HS-5 (cell line): ENCODE data around the gene SF3B5.
"Not testable (repeated sequence)": the region's sequence is repeated elsewhere in the genome, so short reads cannot be mapped to it uniquely, and the experiment has no call there.

ENCODE experiments used
- DNase-seq: peaks from one replicate; pipeline ENCODE4 v3.0.0-alpha.2; 2012; ENCODE audit warnings: low read depth

SF3B5 gene

DNA sequence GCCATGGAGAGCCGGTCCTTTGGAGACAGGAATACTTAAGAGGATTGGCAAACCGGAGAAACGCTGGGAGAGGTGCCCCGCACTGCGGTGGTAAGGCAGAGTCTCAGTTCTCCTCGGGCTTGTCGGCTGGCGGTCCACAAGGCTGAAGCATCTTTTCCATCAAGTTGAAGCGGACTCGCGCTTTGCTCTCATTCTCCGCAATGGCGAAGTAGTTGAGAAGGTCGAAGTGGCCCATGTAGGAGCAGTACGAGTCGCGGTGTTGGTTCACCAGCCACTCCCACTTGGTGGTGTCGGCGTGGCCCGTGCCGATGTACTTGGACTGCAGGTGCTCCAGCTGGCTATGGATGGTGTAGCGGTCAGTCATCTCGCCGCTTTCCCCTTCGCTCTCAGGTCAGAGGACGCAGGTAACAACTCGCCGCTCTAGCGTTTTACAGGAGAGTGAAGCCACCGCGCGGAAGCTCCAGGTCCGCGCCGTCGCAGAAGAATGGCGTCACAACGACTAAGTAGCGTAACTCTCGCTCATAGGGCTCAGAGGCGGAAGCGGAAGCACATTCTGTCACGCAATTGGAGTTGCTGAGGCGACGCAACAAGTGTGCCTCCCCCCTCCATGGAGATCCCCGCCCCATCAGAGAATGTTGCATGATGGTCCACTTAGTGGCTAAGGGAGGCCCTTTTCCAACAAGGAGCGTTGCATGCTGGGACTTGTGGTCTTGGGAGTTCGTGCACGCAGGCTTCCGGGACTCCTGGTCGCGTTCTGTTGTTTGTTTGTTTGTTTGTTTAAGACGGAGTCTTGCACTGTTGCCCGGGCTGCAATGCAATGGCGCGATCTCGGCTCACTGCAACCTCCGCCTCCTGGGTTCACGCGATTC is at the start of gene SF3B5:
Gene SF3B5, minus strand, starts transcription at position 440 of the 869 bp plus-strand sequence. Its CDS starts 76 bp downstream, at position 364.
- DNase-seq = peak; percentile 98

DNA sequence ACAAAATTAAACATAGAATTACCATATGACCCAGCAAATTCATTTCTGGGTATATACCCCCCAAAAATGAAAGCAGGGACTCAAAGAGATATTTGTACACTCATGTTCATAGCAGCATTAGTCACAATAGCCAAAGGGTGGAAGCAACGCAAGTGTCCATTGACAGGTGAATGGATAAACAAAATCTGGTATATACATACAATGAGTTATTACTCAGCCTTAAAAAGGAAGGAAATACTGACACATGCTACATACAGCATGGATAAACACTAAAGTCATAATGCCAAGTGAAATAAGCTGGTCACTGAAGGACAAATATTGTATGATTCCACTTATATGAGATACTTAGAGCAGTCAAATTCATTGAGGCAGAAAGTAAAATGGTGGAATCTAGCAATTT is 49.6 kb upstream of the SF3B5 start:
- DNase-seq = no peak

DNA sequence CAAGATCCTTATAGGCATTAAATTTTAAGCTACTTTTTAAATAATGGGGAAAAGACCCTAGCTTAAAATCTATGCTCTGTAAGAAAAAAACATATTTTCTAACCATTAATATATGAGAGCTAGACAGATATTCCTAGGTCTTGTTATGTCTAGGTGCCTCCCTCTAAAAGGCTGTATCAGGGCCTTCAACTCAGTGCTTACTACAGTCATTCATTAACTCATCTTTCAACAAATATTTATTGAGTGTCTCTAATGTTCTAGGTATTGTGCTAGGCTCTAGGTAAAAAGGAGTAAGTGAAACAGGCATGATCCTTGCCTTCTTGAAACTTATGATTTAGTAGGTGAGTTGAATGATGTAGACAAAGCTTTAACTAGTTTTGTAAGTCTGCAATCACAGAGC is 48.5 kb upstream of the SF3B5 start:
- no peak for DNase-seq

GRCh38 chr6:144143106-144143505 is 47.7 kb upstream of the SF3B5 start:
- DNase-seq = no peak

- DNase-seq = no peak
These were observed 46.1 kb upstream of the SF3B5 start for GRCh38 chr6:144141470-144141869.

DNA sequence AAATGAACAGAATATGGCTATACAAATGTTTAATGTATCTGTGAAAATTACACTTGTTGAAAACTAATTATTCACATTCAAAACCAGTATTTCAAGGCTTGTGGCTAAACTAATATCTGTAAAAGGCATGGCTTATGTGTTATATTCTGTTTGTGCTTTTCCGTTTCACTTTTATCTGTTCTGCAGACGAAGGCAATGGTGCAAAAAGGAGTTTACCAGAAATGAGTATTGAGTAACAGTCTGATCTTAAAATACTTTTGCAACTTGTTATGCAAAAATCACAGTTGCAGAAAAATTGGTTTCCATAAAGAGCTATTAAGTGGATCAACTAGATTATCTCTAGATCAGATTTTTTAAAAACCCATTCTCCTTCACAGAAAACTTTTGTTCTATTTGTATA is 45.5 kb upstream of the SF3B5 start:
- DNase-seq = no peak

- no peak for DNase-seq
These were observed 44.4 kb upstream of the SF3B5 start for GRCh38 chr6:144139817-144140216.

GRCh38 chr6:144138542-144138941 is 43.2 kb upstream of the SF3B5 start:
- DNase-seq = no peak

DNA sequence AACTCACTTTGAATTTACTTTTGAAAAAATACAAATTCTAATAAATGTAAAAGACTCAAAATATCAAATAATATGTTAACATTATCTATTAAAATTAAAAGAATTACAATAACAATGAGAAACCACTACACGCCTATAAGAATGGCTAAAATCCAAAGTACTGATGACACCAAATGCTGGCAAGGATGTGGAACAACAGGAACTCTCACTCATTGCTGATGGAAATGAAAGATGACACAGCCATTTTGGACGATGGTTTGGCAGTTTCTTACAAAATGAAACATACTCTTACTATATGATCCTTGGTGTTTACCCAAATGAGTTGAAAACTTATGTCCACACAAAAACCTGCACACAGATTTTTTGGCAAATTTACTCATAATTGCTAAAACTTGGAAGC is 39.4 kb upstream of the SF3B5 start:
- no peak for DNase-seq

- no peak for DNase-seq
These were observed 38.8 kb upstream of the SF3B5 start for GRCh38 chr6:144134176-144134575.

- DNase-seq = no peak
These were observed 38.0 kb upstream of the SF3B5 start for GRCh38 chr6:144133225-144133821.

DNA sequence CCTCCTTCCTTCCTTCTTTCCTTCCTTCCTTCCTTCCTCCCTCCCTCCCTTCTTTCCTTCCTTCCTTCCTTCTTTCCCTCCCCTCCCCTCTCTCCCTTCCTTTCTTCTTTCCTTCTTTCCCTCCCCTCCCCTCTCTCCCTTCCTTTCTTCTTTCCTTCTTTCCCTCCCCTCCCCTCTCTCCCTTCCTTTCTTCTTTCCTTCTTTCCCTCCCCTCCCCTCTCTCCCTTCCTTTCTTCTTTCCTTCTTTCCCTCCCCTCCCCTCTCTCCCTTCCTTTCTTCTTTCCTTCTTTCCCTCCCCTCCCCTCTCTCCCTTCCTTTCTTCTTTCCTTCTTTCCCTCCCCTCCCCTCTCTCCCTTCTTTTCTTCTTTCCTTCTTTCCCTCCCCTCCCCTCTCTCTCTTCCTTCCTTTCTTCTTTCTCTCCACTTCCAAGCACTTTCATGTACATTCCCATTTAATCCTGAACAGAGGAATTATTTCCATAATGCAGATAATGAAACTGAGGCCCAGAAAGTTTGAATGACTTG is 36.9 kb upstream of the SF3B5 start:
- not testable (repeated sequence) for DNase-seq

DNA sequence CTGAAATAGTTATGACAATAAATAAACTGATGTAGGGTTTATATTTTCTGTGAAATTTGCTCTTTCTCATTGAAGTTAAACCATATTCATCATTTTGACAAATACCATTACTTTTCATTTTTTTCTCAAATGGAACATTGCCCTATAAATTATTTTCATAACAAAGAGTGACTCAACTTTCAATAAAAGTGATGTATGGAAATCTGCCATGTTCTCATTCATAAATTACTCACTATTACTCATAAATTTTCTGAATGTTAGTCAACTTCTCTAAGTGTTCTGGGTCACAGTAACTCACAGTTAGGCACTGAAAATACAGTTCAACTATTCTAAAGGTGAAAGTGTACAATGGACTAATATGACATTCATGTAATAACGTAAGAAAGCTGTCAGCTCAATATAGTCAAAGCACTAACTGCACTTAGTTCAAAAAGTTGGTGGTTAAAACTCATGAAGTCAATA is 35.9 kb upstream of the SF3B5 start:
- peak; percentile 85 for DNase-seq

GRCh38 chr6:144129469-144129868 is 34.1 kb upstream of the SF3B5 start:
- no peak for DNase-seq

- DNase-seq = no peak
These were observed 31.7 kb upstream of the SF3B5 start for GRCh38 chr6:144127097-144127496.

GRCh38 chr6:144123836-144124235 is 28.5 kb upstream of the SF3B5 start:
- DNase-seq = no peak

DNA sequence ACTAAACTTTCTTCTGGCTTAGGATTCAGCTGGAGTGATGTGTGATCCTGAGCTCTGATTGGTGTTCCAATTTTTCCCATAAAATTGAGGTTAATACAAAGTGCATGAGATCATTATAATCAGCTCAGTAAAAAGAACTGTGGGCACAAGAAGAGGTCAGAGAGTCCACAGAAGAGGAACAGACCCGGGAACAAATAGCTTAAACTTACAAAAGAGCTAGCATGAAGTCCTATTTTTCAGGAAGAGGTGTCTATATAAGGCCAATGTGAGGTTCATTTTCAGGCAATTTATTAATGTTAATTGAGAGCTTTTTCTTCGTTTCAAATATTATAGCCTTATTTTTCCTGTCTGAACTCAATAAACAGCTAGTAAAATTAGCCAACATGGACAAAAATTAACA is 28.0 kb upstream of the SF3B5 start:
- no peak for DNase-seq

DNA sequence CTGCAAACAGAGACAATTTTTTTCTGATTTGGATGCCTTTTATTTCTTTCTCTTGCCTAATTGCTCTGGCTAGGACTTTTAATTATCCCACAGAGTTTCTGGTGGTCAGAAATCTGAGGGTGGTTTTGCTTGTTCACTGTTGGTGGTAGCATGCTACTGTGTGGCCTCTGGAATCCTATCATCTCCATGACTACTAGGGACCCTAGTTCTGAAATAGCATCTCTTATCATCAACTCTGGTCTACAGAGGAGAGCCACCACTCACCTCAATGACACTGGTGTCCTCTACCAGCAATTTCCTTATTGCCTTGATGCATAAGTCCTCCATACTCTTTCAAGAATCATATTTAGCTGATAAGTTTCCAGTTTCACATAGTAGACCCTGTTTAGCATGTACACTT is 27.5 kb upstream of the SF3B5 start:
- DNase-seq = no peak

- no peak for DNase-seq
These were observed 24.0 kb upstream of the SF3B5 start for GRCh38 chr6:144119376-144119775.

- DNase-seq = no peak
These were observed 19.8 kb upstream of the SF3B5 start for GRCh38 chr6:144115219-144115618.

GRCh38 chr6:144113366-144113765 is 18.0 kb upstream of the SF3B5 start:
- no peak for DNase-seq

DNA sequence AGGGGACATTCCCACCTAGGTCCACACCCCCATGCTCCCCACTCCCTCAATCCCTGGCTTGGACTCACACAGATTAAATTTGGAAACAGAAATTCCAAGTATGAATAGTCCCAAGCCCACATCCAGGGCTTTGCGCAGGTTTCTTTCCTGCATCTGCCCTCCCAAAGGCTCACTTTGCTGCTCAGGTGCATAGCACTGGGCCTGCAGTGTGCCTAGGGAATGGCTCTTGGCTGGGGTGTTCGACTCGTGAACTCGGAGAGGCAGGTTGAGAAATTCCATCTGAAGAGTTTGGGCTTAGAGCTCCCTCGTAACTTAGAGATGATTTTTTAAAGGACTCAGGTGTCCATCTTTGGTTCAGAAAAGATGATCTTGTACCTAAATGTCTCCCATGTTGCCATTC is 14.8 kb upstream of the SF3B5 start:
- DNase-seq = no peak

DNA sequence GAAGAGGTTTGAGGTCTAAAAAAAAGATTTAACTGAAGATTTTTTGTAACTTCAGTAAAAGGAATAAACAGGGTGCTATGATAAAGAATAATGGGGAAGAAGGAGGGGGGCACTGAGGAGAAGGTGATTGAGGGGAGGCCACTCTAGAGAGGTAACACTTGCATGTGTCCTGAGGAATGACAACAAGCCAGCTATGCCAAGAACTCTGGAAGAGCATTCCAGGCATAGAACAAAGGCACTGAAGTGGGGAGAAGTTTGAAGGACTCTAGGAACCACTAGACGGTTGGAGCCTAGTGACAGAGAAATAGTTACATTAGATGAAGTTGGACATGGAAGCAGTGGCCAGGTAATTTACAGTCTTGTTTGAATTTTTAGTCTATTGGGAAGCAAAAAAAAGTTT is 10.8 kb upstream of the SF3B5 start:
- DNase-seq = no peak
